Left ventricle myocardium inferior (tissue), 1 donor: ENCODE data around the gene COX6A2. TPM values are rescaled to one million over a fixed set of nuclear protein-coding genes. Genes with fewer than 3 reads are reported as not detected.

Source experiments
- DNase-seq: peaks from one replicate; pipeline ENCODE4 v3.0.0-alpha.2; 2020
- H3K27ac ChIP-seq: fragments of 200-600 bp; replicated peaks from 2 replicates; pipeline ENCODE4 v1.8.0; 2021
- H3K27me3 ChIP-seq: fragments of 200-600 bp; 2 replicates; pipeline ENCODE4 v1.8.0; 2021; ENCODE audit warnings: low read depth
- H3K36me3 ChIP-seq: fragments of 200-600 bp; 2 replicates; pipeline ENCODE4 v1.8.0; 2021
- H3K4me1 ChIP-seq: fragments of 200-600 bp; 2 replicates; pipeline ENCODE4 v1.8.0; 2021
- H3K4me3 ChIP-seq: fragments of 200-600 bp; 2 replicates; pipeline ENCODE4 v1.8.0; 2021; ENCODE audit warnings: mild to moderate bottlenecking, moderate library complexity
- H3K9me3 ChIP-seq: fragments of 200-600 bp; replicated peaks from 2 replicates; pipeline ENCODE4 v1.8.0; 2021
- CTCF ChIP-seq: fragments of 200-600 bp; IDR thresholded peaks from 2 replicates; pipeline ENCODE4 v1.8.0; 2021; ENCODE audit warnings: antibody characterized with exemption, mild to moderate bottlenecking, borderline replicate concordance
- intact Hi-C: fragments of 100-400 bp; cut with micrococcal nuclease; formaldehyde crosslinking; loops from one replicate; pipeline ENCODE4 v1.11.0; 2022
- total RNA-seq: library from RNA; stranded (reverse); fragmentation: NEBNext Ultra II Directional; extraction: Animal tissue kit (Norgen Biotek cat#: 25700); gene quantifications from one replicate; pipeline ENCODE4 v1.2.1, GENCODE V29; 2021
- donor health status: DM: no; HTN: yes; CAD: no; lungs with severe emphysema.

COX6A2 gene
- total RNA-seq, 1 donor from 2014 or later = 1,568 TPM

- peak overlapping the region; percentile 45 for H3K4me3 ChIP-seq
- TF ChIP-seq CTCF = no peak
- intact Hi-C loops = no loop called here
These were observed 23.7 kb downstream of the COX6A2 start for GRCh38 chr16:31404353-31405064.

GRCh38 chr16:31403590-31404352, 24.4 kb downstream of the COX6A2 start:
- DNase-seq = no peak
- H3K4me1 ChIP-seq = no peaks in the 10 kb centered on the region
- H3K36me3 ChIP-seq = no peaks in the 10 kb centered on the region
- intact Hi-C loops = no loop called here
- H3K4me3 ChIP-seq = peak overlapping the region; percentile 45
- H3K27ac ChIP-seq = no peak overlapping the region
- TF ChIP-seq CTCF = no peak
- peaks cover 17% of the 10 kb centered on the region for H3K27me3 ChIP-seq
- H3K9me3 ChIP-seq = peaks cover 7% of the 10 kb centered on the region

More at GRCh38 chr16:31404353-31405064, 23.7 kb downstream of the COX6A2 start:
- Histone ChIP-seq H3K36me3 (no peaks in the 10 kb centered on the region), H3K27me3 (peaks cover 22% of the 10 kb centered on the region), H3K9me3 (peaks cover 5% of the 10 kb centered on the region), H3K27ac (no peak overlapping the region), H3K4me1 (no peaks in the 10 kb centered on the region)
- DNase-seq = no peak

DNA sequence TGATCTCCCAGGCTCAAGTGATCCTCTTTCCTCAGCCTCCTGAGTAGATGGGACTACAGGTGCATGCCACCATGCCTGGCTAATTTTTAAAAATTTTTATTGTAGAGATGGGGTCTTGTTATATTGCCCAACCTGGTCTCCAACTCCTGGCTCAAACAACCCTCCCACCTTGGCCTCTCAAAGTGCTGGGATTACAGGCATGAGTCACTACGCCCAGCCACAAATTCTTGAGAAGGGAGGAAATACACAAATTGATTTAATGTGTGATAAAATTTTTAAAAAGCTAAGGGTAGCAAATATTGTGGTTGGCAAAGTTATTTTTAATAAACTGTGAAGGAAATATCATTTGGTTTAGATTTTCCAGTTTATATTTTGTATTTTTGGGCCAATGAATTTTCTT, 25.5 kb downstream of the COX6A2 start:
- peaks cover 14% of the 10 kb centered on the region for H3K27me3 ChIP-seq

GRCh38 chr16:31401436-31401835, 26.7 kb downstream of the COX6A2 start:
- Histone ChIP-seq H3K9me3 (peaks cover 7% of the 10 kb centered on the region), H3K4me1 (no peaks in the 10 kb centered on the region), H3K36me3 (no peaks in the 10 kb centered on the region), H3K4me3 (no peak overlapping the region), H3K27ac (no peak overlapping the region), H3K27me3 (peaks cover 16% of the 10 kb centered on the region)
- no peak for TF ChIP-seq CTCF
- intact Hi-C loops = no loop called here
- DNase-seq = no peak

More for the DNA sequence above, 25.5 kb downstream of the COX6A2 start:
- H3K4me1 ChIP-seq = no peaks in the 10 kb centered on the region
- no peak overlapping the region for H3K27ac ChIP-seq
- H3K9me3 ChIP-seq = peaks cover 7% of the 10 kb centered on the region
- H3K36me3 ChIP-seq = no peaks in the 10 kb centered on the region
- TF ChIP-seq CTCF = no peak
- H3K4me3 ChIP-seq = no peak overlapping the region
- intact Hi-C loops = no loop called here
- no peak for DNase-seq

DNA sequence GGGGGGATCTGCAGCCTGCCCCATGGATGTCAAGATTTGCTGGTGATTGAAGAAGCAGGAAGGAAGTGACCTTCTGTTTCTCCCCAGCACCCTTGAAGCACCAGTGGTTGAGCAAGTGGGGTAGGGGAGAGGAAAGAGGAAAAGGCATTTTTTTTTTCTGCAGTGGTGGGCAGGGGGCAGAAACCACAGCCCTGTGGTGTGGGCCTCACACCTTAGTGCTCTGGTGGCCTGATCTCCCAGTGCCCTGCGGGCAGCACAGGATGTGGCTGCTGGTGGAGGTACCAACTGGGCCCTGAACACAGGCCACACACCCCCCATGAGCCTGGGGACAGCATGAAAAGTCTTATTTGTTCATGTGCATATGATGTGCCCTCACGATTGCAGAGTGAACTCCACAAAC, 28.0 kb downstream of the COX6A2 start:
- peaks cover 7% of the 10 kb centered on the region for H3K9me3 ChIP-seq
- no peak for DNase-seq
- no peak for TF ChIP-seq CTCF
- no peak overlapping the region for H3K4me3 ChIP-seq
- H3K4me1 ChIP-seq = no peaks in the 10 kb centered on the region
- H3K27me3 ChIP-seq = peaks cover 28% of the 10 kb centered on the region
- no peaks in the 10 kb centered on the region for H3K36me3 ChIP-seq
- intact Hi-C loops = no loop called here
- H3K27ac ChIP-seq = no peak overlapping the region
